Posterior vena cava (tissue), 2 donors: ENCODE data around the gene ARID3C. TPM values are rescaled to one million over a fixed set of nuclear protein-coding genes. Genes with fewer than 3 reads are reported as not detected.

Experiments used
- DNase-seq: peaks from one replicate; pipeline ENCODE4 v3.0.0-alpha.2; 2020; ENCODE audit warnings: low spot score
- intact Hi-C, 2 donors: fragments of 100-400 bp; cut with DNase I; formaldehyde crosslinking; loops; one replicate each; pipeline versions ENCODE4 v1.14.1 to v1.14.2; 2022 to 2023
- long read RNA-seq, 2 donors: library from polyadenylated mRNA; unstranded; transcript quantifications; one replicate each; pipeline ENCODE4 v2.0.0, GENCODE V29; 2020 to 2021
- total RNA-seq, 2 donors: library from RNA; stranded (reverse); fragmentation: NEBNext Ultra II Directional; extraction: Animal tissue kit (Norgen Biotek cat#: 25700); gene quantifications; one replicate each; pipeline ENCODE4 v1.2.1, GENCODE V29; 2021
- donor health status: DM: yes; HTN: yes; CAD: no.
- donor health status: DM: yes; HTN: yes; CAD: no.

The ARID3C gene
- total RNA-seq, result not detected
- long read RNA-seq, donor 1, result 0 reads
- long read RNA-seq, donor 2, result 0 reads

DNA sequence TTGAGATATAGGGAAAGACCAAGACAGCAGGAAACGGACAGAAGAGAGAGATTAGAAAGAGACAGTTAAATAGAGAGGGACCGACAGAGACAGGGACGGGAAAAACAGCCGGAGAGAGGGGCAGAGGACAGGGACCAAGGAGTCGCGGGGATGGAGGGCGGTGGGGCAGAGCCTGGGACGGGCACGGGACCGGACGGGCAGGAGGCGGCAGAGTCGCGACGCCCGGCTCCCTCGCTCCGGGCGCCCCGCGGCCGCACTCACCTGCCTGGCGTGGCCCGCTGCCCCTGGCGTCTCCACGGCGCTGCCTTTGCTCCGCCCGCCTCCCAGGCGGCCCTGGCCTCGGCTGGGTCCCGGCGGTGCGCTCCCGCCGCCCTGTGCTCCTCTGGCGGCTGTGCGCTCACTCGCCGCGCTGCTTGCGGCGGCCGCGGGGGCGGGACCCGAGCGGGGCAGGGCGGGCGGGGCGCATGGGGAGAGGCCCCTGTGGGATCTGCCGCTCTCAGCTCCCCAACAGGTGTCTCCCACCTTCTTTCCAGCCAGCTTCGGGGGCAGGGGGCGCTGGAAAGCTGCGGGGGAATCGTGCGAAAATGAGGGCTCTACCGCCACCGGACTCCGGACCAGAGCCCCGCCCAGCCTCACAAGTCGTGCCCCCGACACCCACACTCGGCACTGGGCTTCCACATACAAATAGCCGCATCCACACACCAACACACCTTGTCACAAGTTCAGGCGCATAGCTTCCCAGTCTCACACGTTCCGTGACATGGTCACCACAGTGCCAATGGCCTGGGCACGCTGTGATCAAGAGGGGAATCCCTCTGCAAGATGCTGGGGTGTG is at the start of gene ARID3C:
Gene ARID3C (minus strand): TSS at position 411 of the 835 bp plus-strand sequence. CDS start 1,052 bp downstream, outside the sequence.
- DNase-seq, result no peak
- intact Hi-C loops, result loop anchor here in 1 of 2 donors (5.0 kb wide), 1 partner anchor 1367 kb away; the partner anchor contains the start of gene BAG1

DNA sequence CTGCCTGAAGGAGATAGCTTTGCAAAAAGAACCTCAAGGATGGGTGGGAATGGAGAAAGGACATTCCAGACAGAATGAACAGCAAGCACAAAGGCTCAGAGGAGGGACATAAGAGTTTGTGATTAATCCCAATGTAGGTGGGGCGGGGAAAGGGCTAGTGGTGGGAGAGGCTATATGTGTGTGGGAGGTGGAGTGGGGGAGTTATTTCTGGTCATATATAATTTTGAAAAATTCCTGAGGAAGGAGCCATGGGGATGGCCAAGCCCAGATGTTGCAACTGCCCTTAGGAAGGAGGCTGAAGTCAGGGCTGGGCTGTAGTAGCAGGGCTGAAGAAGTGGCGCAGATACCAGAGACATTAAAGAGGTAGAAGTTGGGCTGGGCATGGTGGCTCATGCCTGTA is 47.0 kb upstream of the ARID3C start:
- intact Hi-C loops, result no loop called here
- no peak for DNase-seq

DNA sequence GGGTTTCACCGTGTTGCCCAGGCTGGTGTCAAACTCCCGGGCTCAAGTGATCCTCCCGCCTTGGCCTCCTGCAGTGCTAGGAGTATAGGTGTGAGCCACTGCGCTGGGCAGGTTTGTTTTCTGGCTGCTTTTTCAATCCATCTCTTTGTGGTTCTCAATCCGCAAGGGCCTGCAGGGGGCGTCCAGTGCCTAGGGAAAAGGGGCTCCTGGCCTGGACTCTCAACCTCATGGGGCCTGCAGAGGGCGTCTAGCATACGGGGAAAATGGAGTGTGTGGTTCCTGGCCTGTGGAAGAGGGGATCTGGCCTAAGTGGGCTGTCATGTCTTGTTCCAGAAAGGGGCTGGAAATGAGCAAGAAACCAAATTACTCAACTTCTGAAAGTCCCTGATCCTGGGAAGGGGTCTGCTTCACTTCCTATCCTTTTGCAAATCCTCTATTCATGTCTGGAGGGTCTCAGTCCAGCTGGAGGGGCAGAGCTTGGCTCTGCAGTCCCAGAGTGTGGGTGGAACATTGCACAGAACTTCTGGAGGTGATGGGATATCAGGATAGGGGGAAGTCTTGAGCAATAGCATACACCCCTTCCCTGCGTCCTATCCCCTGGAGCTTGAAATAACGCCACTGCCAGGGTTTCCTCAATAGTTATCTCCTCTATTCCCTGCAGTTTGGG is 46.3 kb upstream of the ARID3C start:
- peak; percentile 93 for DNase-seq
- intact Hi-C loops, result no loop called here

- DNase-seq, result no peak
- intact Hi-C loops, result no loop called here
Observed at GRCh38 chr9:34674440-34674839, 45.6 kb upstream of the ARID3C start.

DNA sequence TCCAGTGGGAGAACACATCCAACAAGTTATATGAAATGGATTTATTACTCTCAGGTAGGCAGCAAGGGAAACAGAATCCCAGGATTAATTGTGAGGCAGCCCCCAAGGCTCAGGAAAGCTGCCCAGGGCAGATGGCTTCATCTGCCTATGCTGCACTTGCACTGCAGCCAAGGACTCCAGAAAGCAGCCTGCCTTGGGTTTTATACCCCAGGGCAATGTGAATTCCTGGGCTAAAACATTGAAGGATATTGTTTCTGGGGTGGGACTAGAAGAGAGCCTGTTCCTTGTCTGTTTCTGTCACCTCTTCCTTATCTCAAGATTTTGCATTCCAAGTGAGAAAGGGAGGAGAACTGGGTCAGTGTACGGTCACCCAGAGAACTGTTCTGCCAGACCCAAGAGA is 42.4 kb upstream of the ARID3C start:
- intact Hi-C loops, result no loop called here

GRCh38 chr9:34669809-34670562 is 41.1 kb upstream of the ARID3C start:
- intact Hi-C loops, result no loop called here
- no peak for DNase-seq

More for the DNA sequence above, 42.4 kb upstream of the ARID3C start:
- no peak for DNase-seq

DNA sequence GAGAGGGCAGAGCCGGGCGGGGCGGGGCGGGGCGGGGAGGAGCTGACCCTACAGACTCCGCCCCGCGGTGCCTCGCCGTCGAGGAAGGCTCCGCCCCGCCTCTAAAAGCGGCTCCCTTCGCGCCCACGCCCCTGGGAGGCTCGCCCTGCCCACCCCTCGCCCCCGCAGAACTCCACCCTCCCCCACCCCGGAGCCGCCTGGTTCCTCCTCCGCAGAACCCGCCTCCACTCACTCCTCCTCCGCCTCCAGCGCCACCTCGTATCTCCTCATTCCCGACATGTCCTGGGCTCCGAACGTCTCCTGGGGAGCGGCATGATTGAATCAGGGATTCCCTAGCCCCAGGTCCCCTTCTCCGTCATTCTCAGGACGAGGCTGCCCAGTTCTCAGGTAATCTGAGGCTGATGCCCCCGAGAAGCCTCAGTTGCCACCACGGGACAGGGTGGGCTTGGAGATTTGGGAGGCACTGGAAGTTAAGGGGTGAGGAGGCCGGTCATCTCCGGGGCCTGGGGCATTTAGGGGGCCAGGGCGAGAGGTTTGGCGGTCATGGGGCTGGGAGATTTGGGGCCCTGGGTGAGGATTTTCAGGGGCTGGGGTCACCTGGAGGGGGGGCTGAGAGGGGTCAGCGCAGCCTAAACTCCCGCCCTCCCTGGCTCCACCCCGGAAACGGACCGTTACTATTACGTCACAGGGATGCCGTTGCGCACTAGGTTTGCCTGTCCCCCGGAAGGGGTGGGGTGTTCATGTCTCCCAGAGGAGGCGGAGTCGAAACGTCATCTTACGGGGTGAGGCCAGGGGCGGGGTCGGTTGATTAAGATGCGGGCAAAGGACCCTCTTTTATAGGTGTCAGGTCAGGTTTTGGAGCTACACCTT is 36.8 kb upstream of the ARID3C start:
- intact Hi-C loops, result no loop called here
- DNase-seq, result peak; percentile 98

- DNase-seq, result no peak
- intact Hi-C loops, result no loop called here
Observed at GRCh38 chr9:34665067-34665380, 36.2 kb upstream of the ARID3C start.

GRCh38 chr9:34664281-34665066 is 35.6 kb upstream of the ARID3C start:
- peak; percentile 95 for DNase-seq

GRCh38 chr9:34663303-34663605 is 34.4 kb upstream of the ARID3C start:
- intact Hi-C loops, result no loop called here
- no peak for DNase-seq

More at GRCh38 chr9:34664281-34665066, 35.6 kb upstream of the ARID3C start:
- intact Hi-C loops, result no loop called here

DNA sequence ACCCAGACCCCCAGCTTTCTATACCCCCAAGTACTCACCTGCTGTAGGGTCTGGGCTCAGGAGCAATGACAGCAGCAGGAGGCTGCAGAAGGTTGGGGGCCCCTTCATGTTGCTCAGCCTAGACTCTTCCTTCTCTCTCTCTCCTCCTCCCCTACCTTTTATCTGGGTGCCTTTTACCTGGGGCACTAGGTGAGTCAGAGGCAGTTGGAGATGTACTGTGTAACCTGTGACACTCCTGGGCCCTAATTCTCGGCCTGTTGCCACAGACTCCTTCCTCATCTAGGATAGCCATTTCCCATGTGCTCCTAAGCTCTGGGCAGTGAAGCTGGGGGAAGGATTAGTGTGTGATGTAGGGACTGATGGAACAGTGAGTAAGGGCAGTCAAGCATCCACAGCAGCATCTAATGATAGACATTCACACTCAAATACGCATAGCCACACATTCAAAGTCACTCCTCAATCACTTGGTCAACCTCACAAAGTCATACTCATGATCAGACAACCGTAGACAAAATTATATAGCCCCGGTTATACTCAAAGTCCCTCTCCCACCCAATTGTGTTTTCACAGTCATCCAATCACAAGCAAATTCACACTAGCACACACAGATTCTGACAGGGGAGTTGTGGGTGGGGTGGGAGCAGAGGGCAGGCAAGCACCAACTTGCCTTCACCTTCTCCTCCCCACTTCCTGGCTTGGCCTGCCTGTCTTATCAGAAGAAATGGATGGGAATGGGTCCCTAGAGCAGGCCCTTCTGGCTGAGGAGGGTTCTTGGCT is 33.8 kb upstream of the ARID3C start, which contains the start of gene CCL27:
Gene CCL27 (minus strand): TSS at position 132 of the 777 bp plus-strand sequence. CDS start 24 bp downstream, at position 108.
- intact Hi-C loops, result no loop called here
- no peak for DNase-seq

DNA sequence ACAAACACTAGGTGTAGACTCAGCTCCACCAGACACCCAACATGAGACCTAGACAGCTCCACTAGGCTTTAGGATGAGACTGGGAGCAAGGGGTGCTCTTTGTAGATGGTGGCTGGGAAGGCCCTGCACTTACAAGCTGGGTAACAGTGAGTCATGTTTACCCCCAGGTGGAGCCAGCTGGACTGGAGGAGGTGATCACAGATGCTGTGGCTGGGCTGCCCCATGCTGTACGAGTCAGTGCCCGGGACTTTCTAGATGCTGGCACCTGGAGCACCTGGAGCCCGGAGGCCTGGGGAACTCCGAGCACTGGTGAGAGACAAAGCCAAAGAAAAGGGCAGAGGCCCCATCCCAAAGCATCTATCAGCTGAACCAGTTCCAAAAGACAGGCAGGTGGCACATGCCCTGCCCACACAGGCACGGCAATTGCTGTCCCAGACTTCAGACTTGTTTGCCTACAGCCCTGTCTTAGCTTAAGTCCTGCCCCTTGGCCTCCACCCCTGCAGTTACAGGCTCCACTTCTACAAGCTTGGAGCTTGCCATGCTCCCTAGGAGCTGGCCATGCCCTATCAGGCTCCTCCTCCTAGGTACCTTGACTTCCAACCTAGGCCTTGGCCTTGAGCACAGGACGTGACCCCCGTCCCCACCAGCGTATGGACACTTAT is 30.9 kb upstream of the ARID3C start:
- intact Hi-C loops, result no loop called here
- DNase-seq, result no peak

GRCh38 chr9:34658461-34658860 is 29.6 kb upstream of the ARID3C start:
- DNase-seq, result no peak
- intact Hi-C loops, result no loop called here

DNA sequence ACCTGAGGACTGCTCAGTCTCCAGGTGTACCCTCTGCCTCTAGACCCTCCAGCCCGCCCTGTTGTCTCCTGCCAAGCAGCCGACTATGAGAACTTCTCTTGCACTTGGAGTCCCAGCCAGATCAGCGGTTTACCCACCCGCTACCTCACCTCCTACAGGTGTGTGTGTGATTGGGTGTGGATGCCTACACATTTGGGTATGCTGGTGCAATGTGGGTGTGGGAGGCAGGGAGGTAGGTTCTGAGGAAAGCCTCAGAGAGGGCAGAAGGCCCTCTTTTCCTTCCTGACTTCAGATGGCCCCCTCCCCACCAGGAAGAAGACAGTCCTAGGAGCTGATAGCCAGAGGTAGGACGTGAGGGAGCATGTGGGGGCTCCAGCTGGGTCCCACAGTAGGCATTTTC is 28.1 kb upstream of the ARID3C start:
- intact Hi-C loops, result no loop called here
- no peak for DNase-seq

- no peak for DNase-seq
- intact Hi-C loops, result no loop called here
Observed at GRCh38 chr9:34655394-34655793, 26.5 kb upstream of the ARID3C start.

- peak; percentile 85 for DNase-seq
- intact Hi-C loops, result no loop called here
Observed at GRCh38 chr9:34654323-34655051, 25.6 kb upstream of the ARID3C start.
